ENCODE results near the gene TRAK1.

The TRAK1 gene

DNA sequence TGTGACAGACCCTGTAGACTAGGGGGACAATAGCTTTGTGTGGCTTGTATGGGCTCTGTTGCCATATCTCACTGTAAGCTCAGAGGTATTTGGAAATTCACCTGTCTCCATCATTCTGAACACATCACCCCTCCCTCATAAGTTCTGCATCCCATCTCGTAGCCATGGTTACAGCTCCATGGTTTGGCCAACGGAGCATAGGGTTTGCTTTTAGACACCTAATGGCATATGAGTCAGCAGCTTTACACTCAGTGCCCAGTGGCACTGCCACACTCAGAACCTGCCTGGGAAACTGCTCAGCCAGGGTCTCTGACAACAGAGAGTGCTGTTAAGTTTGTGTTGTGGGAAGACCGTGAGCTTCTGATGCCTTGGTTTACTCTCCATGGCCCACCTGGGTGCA lies 107.6 kb downstream of the TRAK1 start:
- DNase-seq (ENCODE audit: low read depth in 1 of 2, low spot score in 1 of 2) = no peak

DNA sequence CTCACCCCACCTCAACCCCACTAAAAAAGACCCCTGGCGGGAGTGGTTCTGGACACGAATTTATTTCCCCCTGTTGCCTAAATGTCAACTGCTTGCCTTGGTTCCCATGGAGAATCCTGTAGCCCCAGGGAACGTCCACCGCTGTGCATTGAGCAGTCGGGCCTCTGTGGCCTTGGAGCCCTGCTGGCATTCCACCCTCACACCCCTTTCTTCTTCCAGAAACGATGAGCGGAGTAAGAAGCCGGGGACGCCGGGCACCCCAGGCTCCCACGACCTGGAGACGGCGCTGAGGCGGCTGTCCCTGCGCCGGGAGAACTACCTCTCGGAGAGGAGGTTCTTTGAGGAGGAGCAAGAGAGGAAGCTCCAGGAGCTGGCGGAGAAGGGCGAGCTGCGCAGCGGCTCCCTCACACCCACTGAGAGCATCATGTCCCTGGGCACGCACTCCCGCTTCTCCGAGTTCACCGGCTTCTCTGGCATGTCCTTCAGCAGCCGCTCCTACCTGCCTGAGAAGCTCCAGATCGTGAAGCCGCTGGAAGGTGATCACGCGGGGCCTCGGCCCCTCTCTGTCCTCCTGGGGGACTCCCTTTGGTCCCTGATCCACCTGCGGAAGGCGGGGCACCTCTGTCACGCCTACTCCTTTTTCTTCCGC lies 111.2 kb downstream of the TRAK1 start:
- DNase-seq (ENCODE audit: low read depth in 1 of 2, low spot score in 1 of 2) = no peak

DNA sequence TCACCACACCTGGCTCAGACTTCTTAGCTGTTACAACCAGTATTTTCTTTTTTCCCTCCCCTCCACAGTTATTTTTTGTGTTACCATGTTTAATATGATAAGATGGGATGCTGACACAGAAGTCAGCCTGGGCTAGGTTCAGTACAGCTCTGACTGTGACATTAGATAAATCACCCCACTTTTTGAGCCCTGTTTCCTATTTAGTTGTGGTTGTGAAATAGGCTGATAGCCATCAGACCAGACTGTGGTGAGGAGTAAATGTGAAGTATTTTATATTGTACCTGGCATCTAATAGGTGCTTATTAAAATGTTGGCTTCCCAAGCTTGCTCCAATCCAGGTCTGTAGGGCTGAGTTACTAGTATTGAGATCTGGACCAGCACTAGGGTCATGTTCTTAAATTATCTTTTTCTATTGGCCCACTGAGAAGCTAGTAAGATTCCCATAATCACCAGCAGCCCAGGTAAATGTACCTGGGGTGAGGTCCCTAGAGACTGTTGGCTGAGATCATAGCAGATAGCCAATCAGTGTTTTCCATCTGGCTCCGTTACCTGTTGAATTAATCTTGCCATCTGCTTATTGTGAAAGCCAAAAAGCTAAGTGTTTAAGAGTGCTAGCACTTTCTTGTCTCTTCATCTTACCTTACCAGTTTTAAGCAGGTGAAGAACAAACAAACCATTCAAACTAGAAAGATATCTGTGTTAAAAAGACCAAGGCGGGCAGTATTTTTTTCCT lies 113.9 kb downstream of the TRAK1 start:
- no peak for DNase-seq (ENCODE audit: low read depth in 1 of 2, low spot score in 1 of 2)

DNA sequence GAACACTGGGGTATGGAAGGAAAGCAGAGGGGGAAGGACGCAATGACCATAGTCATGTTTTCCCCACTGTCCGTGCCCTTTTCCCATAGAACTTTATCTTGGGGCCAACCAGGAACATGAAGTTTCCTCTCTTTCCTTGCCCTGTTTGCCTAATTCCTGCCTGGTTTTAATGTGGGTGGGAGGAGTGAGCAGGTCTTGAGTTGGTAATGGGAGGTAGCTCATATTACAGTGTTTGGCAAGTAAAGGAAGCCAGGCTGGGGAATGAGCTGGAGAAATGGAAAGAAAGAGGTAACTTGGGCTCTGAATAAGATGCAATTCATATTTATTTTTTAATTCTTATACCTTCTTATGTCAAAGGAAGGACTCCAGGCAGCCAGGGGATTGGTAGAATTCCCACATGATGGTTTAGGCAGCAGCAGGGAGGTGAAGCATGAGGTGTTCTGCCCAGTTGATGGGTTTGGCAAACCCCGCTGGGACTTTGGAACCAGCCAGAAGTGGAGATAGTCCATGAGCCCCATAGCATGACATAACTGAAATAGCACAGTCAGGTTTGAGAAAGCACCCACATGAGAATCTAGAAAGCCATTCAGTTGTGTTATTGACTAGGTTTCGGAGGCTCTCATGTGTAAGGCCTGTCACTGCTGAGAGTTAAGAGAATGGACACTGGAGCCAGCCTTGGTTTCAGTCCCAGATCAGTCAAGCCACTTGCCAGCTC lies 114.8 kb downstream of the TRAK1 start:
- no peak for DNase-seq (ENCODE audit: low read depth in 1 of 2, low spot score in 1 of 2)

DNA sequence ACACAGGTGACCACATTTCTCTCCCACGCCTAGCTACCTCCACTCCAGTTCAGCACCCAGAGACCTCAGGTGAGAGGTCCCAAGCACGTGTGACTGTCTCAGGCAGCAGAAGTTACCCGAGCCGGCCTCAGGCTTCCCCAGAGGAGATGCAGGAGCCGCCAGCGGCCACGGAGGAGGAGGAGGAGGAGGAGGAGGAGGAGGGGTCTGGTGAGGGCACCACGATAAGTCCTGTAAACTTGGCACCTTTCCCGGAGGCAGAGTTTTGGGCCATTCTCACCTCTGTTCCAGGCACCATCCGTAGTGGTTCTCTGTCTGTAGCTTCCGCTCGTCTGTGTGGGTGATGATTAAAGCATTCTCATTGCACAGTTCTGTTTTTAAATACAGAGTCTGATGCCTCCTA lies 118.8 kb downstream of the TRAK1 start:
- no peak for DNase-seq (ENCODE audit: low read depth in 1 of 2, low spot score in 1 of 2)

DNA sequence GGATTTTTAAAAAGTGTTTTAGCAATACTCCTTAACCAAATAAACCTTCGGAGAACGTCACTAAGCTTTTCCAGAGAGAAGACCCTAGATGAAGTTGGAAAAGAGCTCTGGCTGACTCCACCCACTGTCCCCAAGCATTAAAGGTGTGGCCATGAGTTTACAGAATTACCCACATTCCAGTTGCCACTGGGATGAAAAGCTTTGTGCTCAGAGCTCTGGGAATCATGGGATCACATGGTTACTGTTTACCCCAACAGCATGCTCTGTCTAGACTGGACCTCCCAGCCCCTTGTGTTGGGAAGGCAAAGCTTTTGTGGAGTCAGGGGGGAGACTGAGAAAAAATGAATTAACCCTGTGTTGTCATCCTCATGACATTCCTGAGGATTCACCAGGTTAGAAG lies 119.6 kb downstream of the TRAK1 start:
- no peak for DNase-seq (ENCODE audit: low read depth in 1 of 2, low spot score in 1 of 2)

DNA sequence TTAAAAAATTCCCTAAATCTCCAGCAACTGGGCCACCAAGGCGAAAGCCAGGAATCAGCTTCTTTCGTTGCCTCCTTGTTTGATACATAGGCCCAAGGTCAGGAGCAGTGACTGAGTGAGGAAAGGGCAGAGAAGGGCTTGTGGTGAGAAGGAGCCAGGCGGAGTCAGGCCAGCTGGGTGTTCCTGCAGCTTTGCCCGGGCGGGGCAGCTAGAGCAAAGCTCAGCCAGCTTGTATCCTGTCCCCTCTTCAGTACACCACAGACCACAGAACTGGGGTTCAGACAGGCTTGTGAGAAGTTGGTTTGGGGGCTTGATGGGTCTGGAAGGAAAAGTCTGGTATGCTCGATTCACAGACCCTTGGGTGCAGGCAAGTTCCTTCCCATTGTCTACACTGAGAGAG lies 122.3 kb downstream of the TRAK1 start:
- DNase-seq (ENCODE audit: low read depth in 1 of 2, low spot score in 1 of 2) = no peak

DNA sequence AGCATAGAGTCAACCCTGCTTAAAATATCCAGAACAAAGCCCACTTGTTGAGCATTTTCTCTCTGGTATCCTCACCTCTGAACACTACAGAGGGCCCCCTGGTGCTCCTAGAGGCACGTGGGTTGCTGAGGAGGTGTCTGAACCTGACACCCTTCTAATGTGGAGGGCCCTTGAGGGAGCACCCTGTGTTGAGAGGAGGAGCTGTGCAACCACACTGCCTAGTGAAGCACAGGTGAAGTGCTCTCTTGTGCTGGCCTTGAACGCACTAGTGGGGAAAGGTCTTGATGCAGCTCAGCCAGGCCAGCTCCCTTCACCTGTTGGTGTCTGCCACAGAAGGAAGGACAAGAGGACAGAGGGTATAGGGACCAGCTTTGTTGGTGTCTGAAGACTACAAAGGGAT lies 122.9 kb downstream of the TRAK1 start:
- DNase-seq (ENCODE audit: low read depth in 1 of 2, low spot score in 1 of 2) = no peak

DNA sequence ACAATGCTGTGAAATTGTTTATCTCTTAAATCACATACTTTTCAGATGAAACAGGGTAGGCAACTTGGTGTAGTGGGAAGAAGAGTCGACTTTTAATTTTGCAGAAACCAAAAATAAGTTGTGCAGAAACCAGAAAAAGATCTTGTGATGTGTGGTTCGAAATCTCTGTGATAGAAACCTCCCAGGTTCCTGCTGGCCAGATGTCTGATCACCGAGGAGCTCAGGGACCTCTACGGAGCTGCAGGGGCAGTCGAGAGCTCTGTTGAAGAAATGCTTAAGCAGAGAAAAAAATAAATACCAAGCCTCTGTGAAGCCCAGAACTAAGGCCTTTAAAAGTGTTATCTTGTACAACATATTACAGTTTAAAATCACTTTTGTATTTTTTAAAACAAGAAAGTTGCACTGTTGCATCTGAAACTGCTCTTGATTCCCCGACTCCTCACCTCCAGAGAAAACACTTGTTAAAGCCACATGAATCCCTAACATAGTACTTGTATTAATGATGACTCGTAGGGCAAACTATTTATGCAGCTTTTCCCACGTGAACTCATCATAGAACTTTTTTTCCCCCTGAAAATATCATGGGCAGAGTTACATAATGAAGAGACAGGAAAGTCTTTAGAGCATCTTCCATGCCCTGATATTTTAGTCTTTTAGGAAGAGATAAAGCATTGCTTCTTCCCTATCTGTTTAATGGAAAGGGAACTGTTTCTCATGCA lies 123.6 kb downstream of the TRAK1 start:
- no peak for DNase-seq (ENCODE audit: low read depth in 1 of 2, low spot score in 1 of 2)

DNA sequence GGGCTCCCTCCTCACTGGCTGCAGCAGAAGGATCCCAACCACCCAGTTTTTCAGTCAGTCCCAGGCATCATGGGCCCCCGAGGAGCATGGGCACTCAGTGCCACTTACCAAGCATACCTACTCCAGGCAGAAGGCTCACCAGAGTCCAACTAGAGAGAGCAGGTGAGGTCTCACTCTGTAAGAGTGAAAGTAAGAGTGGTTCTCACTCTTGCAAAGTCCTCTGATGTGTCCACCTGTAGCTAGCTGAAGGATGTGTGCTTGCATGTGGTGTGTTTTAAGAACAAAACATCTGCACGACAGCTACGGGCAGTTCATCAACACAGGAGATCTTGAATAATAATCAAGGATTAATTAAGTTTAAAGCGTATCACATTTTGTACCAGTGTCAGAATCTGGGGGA lies 125.1 kb downstream of the TRAK1 start:
- DNase-seq (ENCODE audit: low read depth in 1 of 2, low spot score in 1 of 2) = no peak

DNA sequence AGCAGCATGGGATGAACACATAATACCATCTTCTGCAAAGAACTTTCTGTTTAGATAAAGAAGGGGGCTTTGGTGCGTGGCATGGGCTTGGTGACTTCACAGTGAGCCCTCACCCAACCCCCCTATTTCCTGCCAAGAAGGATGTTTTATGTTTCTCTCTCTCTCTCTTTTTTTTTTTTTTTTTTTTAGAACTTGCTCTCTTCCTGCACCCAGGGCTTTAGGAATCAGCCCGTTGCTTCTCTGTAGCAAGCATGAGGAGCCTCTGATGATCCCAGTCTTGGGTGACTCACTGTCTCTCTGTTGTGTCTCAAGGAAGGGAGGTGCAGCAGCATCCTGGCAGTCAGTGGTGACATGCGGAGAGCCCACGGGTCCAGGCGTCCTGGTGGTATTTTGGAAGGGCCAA lies 125.8 kb downstream of the TRAK1 start:
- no peak for DNase-seq (ENCODE audit: low read depth in 1 of 2, low spot score in 1 of 2)

DNA sequence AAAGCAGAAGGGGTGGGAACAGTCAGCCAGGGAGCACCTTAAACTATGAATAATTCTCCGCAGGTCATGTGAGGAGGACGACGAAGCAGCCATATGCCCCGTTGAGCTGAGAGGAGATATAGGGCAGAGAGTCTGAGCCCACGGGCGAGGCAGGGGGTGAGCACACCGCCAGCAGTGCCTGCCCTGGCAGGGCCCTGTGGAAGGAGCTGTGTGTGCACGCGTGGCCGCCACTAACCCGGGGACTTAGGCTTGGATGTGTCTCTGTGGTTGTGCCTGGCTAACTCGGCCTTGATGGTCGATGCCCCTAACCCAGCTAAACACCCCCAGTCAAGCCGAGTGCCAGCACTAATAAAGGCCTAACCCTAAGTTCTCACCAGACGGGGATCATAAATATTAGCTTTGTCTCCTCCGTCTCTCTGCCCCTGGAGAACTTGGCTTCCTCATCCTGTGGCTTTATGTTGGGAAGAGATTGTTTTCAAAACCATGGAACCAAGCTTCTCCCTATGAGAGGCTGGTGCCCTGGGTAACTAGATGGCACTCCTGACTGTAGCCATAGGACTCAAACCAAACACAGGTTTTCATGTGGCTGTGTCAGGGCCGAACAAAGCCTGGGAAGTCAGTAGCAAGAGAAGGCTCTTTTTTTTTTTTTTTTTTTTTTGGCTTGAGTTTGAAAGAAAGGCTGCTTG lies 129.4 kb downstream of the TRAK1 start:
- DNase-seq (ENCODE audit: low read depth in 1 of 2, low spot score in 1 of 2) = no peak

DNA sequence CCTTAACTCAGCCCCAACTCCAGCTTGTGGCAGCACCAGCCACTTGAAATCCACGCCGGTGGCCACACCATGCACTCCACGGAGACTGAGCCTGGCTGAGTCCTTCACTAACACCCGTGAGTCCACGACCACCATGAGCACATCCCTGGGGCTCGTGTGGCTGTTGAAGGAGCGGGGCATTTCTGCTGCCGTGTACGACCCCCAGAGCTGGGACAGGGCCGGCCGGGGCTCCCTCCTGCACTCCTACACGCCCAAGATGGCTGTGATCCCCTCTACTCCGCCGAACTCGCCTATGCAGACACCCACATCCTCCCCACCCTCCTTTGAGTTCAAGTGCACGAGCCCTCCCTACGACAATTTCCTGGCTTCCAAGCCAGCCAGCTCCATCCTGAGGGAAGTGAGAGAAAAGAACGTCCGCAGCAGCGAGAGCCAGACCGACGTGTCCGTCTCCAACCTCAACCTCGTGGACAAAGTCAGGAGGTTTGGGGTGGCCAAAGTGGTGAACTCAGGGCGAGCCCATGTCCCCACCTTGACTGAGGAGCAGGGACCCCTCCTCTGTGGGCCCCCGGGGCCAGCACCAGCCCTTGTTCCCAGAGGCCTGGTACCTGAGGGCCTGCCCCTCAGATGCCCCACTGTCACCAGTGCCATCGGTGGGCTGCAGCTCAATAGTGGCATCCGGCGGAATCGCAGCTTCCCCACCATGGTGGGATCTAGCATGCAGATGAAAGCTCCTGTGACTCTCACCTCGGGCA lies 132.0 kb downstream of the TRAK1 start:
- DNase-seq (ENCODE audit: low read depth in 1 of 2, low spot score in 1 of 2) = no peak

DNA sequence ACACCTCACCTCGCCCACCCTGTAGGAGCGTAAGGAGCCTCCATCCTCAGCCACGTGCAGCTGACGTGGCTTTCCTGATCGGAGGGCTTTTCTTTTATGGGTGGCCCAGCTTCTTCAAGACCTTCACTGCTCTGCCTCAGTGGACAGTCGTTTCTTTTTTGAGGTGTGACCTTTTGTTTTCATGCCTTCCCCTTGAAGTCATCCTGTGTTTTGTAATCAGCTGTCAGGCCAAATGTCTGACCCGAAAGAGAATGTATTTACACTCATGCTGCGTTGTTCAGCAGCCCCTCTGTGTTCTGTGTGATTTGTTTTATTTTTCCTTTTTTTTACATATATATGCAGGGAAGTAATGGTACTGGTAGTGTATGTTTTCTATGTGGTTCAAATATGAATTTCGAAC lies 133.0 kb downstream of the TRAK1 start:
- no peak for DNase-seq (ENCODE audit: low read depth in 1 of 2, low spot score in 1 of 2)

DNA sequence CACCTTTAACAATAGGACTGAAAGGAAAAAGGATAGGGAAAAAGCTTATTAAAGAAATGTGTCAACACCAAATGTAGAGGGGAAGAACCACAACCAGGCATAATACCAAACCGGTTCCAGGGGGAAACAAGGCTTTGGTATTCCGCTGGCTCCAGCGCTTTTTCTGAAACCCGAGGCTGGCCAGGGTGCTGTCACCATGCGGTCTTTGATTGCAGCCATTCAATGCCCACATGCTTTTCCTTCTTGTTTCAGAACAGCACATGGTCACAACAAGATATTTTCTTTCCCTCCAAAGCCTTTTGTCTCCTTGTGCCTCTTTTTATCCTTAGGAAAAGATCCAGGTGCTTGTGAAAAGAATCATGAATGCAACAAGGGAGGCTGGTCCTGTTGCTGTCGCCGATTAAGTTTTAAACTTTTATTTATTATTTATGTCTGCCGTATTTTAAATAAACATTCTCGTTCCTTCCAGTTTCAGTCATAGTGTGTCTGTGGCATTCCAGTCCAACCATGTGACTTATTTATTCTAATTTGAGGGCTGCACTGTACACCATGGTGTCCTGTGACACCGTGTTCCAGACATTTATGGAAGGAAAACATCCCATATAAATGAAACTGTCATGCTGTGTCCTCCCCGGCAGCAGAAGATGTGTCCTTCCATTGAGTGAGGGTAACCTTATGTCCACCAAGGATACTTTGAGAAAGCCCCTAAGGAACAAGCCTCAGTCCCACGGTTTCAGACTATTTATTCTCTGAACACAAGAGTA lies 133.7 kb downstream of the TRAK1 start:
- no peak for DNase-seq (ENCODE audit: low read depth in 1 of 2, low spot score in 1 of 2)

DNA sequence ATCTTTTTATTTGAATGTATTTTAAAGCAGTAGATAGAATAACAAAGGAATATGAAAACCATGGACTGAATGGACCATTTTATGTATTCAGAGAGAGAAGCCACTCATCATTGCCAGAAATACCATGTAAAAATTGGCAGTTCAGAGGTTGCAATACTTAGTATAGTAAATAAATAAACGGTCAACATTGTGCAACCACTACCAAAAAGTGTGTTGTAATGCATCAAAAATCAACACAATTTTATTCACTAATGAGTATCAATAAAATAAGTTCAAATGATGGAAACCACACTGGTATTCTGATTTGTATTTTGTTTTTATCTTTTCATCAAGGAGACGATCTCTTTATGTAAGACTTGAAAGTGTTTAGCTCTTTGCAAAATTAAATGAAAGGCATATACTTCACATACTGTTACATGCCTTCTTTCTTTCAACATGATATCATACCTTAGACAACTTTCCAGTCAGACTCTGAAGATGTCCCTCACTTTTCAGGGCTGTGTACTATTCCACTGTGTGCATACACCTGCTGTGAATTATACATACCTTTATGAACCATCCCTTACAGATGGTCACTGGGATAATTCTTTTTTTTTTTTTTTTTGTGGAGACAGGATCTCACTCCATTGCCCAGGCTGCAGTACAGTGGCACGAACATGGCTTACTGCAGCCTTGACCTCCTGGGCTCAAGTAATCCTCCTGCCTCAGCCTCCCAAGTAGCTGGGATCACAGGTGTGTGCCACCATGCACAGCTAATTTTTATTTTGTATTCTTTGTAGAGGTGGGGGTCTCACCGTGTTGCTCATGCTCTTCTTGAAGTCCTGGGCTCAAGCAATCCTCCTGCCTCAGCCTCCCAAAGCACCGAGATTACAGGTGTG lies 134.6 kb downstream of the TRAK1 start:
- DNase-seq (ENCODE audit: low read depth in 1 of 2, low spot score in 1 of 2) = no peak

DNA sequence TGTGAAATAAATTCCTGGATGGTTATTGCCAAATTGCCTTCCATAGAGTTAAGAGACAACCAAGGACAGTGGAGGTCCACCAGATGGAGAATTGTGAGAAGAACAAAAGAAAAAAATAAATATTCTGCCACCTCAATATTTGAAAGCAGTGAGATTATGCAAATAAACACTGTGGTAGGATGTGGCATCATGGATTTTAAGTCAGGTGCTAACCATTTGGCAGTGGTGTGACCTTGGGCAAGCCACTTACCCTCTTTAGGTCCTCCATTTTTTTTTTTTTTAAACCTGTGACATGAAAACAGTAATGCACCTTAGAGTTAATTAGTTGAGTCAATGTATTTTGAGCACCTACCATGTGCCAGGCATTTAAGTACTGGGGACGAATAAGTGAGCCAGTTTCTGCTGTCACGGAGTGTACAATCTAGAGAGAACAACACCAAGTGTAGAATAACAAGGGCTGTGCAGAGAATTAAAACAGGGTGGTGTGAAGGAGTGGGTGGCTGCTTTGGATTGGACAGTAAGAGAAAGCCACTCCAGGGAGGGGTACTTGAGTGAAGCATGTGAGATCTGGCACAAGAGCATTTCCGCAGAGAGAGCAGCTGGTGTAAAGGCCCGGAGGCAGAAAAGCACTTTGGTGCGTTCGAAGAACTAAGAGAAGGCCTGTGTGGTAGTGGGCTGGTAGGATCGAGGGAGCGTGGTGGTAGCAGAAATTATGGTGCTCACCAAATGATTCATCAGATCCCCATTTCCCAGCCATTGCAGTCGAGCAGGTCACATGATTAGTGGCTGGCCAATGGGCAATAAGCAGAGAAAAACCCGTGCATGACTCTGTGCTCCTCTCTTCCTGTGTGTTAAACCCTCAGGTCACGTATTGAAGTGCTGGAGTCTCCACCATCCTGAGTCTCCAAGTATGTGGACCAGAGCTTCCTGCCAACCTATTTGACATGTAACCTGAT lies 135.6 kb downstream of the TRAK1 start:
- DNase-seq (ENCODE audit: low read depth in 1 of 2, low spot score in 1 of 2) = no peak

DNA sequence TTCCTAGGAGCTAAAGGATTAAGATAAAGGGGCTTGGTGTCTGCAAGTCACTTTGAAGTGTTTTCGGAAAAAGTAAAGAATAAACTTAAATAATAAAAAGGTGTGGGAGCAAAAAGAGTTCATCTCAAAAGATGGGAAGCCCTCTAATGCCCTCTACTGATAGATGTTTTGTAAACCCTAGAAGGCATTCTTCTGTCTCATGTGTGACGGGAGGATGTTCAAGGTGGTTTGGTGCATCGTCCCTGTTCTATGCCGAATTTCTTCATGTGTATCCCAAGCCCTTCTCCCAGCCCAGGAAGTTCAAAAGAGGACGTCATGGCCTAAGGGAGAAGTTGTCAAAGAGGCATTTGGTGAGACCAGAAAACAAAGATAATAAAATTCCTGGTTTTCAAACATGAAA lies 137.6 kb downstream of the TRAK1 start:
- no peak for DNase-seq (ENCODE audit: low read depth in 1 of 2, low spot score in 1 of 2)
